MM.1S (cell line): ENCODE measurements around the gene NEMP1.
A peak's percentile ranks its signal among the peaks of the same experiment; 100 is the strongest.

Experiments used
- DNase-seq: peaks from one replicate; pipeline ENCODE4 v3.0.0-alpha.2; 2015
- H2AFZ ChIP-seq: fragments of 300-600 bp; sonication (generic); 2 replicates; pipeline ENCODE4 v1.6.0; 2016; ENCODE audit warnings: antibody characterized with exemption, low read length
- H3F3A ChIP-seq: fragments of 300-600 bp; sonication (generic); 2 replicates; pipeline ENCODE4 v1.6.1; 2016; ENCODE audit warnings: mild to moderate bottlenecking, antibody characterized with exemption, low read length, moderate library complexity, mixed read lengths; ENCODE audit not compliant: insufficient read depth
- H3K27ac ChIP-seq: fragments of 300-600 bp; sonication (generic); 2 replicates; pipeline ENCODE4 v1.5.1; 2016; ENCODE audit warnings: mild to moderate bottlenecking, low read length
- H3K27me3 ChIP-seq: fragments of 300-600 bp; sonication (generic); replicated peaks from 2 replicates; pipeline ENCODE4 v1.6.0; 2016; ENCODE audit warnings: low read length; ENCODE audit not compliant: insufficient read depth
- H3K36me3 ChIP-seq: fragments of 300-600 bp; sonication (generic); replicated peaks from 2 replicates; pipeline ENCODE4 v1.6.1; 2016; ENCODE audit warnings: mild to moderate bottlenecking, low read length, mixed read lengths; ENCODE audit not compliant: insufficient read depth
- H3K4me1 ChIP-seq: fragments of 300-600 bp; sonication (generic); 2 replicates; pipeline ENCODE4 v1.6.1; 2016; ENCODE audit warnings: low read length, mixed read lengths
- H3K4me2 ChIP-seq: fragments of 300-600 bp; sonication (generic); 2 replicates; pipeline ENCODE4 v1.6.0; 2016; ENCODE audit warnings: low read depth, low read length
- H3K4me3 ChIP-seq: fragments of 300-600 bp; sonication (generic); 2 replicates; pipeline ENCODE4 v1.5.1; 2016; ENCODE audit warnings: low read length, mixed read lengths
- H3K79me2 ChIP-seq: fragments of 300-600 bp; sonication (generic); 2 replicates; pipeline ENCODE4 v1.6.1; 2016; ENCODE audit warnings: mixed run types, low read length, mixed read lengths
- H3K9ac ChIP-seq: fragments of 300-600 bp; sonication (generic); 2 replicates; pipeline ENCODE4 v1.6.1; 2016; ENCODE audit warnings: low read length, mixed read lengths
- H3K9me2 ChIP-seq: fragments of 300-600 bp; sonication (generic); replicated peaks from 2 replicates; pipeline ENCODE4 v1.6.1; 2016; ENCODE audit warnings: mild to moderate bottlenecking, low read length, mixed read lengths; ENCODE audit not compliant: insufficient read depth
- H3K9me3 ChIP-seq: fragments of 300-600 bp; sonication (generic); replicated peaks from 2 replicates; pipeline ENCODE4 v1.6.1; 2016; ENCODE audit warnings: mild to moderate bottlenecking, low read length, mixed read lengths; ENCODE audit not compliant: insufficient read depth
- H4K20me1 ChIP-seq: fragments of 300-600 bp; sonication (generic); 2 replicates; pipeline ENCODE4 v1.6.1; 2016; ENCODE audit warnings: mild to moderate bottlenecking, low read length, moderate library complexity, mixed read lengths; ENCODE audit not compliant: insufficient read depth
- CTCF ChIP-seq: fragments of 300-600 bp; sonication (generic); IDR thresholded peaks from 2 replicates; pipeline ENCODE4 v1.5.1; 2016; ENCODE audit warnings: antibody characterized with exemption, low read length, mixed read lengths
- EZH2 ChIP-seq: fragments of 300-600 bp; sonication (generic); optimal IDR thresholded peaks from 2 replicates; pipeline ENCODE3; 2017; ENCODE audit warnings: low read depth, mild to moderate bottlenecking, antibody characterized with exemption, low read length, mixed read lengths
- EZH2phosphoT487 ChIP-seq: fragments of 300-600 bp; sonication (generic); IDR thresholded peaks from 2 replicates; pipeline ENCODE4 v1.6.1; 2018; ENCODE audit warnings: antibody characterized with exemption, low read length

The NEMP1 gene

GRCh38 chr12:57011438-57012424, 66.9 kb downstream of the NEMP1 start:
- Histone ChIP-seq H3K4me3 (no peak overlapping the region), H3K4me1 (peaks cover 9% of the 10 kb centered on the region), H3K27me3 (peaks cover 18% of the 10 kb centered on the region; the same call in 1 of the 2 replicates), H3K9me2 (no peaks in the 10 kb centered on the region), H3K9me3 (no peaks in the 10 kb centered on the region), H2AFZ (no peak overlapping the region), H3K79me2 (no peaks in the 10 kb centered on the region), H3K27ac (no peak overlapping the region), H3K9ac (no peak overlapping the region), H3K36me3 (no peaks in the 10 kb centered on the region), H3F3A (no peaks in the 10 kb centered on the region), H3K4me2 (0 out of 2 replicates have a peak overlapping the region, but pooled peaks have one; percentile 6), H4K20me1 (no peaks in the 10 kb centered on the region)
- DNase-seq, result peak; percentile 43
- no peak for TF ChIP-seq EZH2
- no peak for TF ChIP-seq CTCF
- no peak for TF ChIP-seq EZH2phosphoT487

GRCh38 chr12:57010627-57011247, 67.9 kb downstream of the NEMP1 start:
- DNase-seq, result no peak
- H3K9ac ChIP-seq, result no peak overlapping the region
- H3K27ac ChIP-seq, result no peak overlapping the region
- H3K36me3 ChIP-seq, result no peaks in the 10 kb centered on the region
- H3K4me2 ChIP-seq, result no peak overlapping the region
- H3K4me3 ChIP-seq, result no peak overlapping the region
- no peaks in the 10 kb centered on the region for H3F3A ChIP-seq
- no peak overlapping the region for H2AFZ ChIP-seq
- H3K27me3 ChIP-seq, result peaks cover 18% of the 10 kb centered on the region; the same call in 1 of the 2 replicates
- no peak for TF ChIP-seq EZH2
- no peak for TF ChIP-seq EZH2phosphoT487
- TF ChIP-seq CTCF, result no peak
- peaks cover 9% of the 10 kb centered on the region for H3K4me1 ChIP-seq
- no peaks in the 10 kb centered on the region for H3K9me3 ChIP-seq
- H3K9me2 ChIP-seq, result no peaks in the 10 kb centered on the region
- no peaks in the 10 kb centered on the region for H4K20me1 ChIP-seq
- peaks cover 4% of the 10 kb centered on the region for H3K79me2 ChIP-seq

- no peaks in the 10 kb centered on the region for H3K36me3 ChIP-seq
- no peak overlapping the region for H3K27ac ChIP-seq
- H3F3A ChIP-seq, result no peaks in the 10 kb centered on the region
- no peak overlapping the region for H3K9ac ChIP-seq
- no peak overlapping the region for H2AFZ ChIP-seq
- no peak overlapping the region for H3K4me2 ChIP-seq
- no peak for DNase-seq
- peaks cover 10% of the 10 kb centered on the region for H3K79me2 ChIP-seq
- no peaks in the 10 kb centered on the region for H3K9me2 ChIP-seq
- H3K27me3 ChIP-seq, result peaks cover 18% of the 10 kb centered on the region; the same call in 1 of the 2 replicates
- H4K20me1 ChIP-seq, result no peaks in the 10 kb centered on the region
- TF ChIP-seq EZH2 (no peak), CTCF (no peak), EZH2phosphoT487 (no peak)
- H3K4me3 ChIP-seq, result no peak overlapping the region
- peaks cover 12% of the 10 kb centered on the region for H3K4me1 ChIP-seq
- no peaks in the 10 kb centered on the region for H3K9me3 ChIP-seq
These were observed 68.5 kb downstream of the NEMP1 start for GRCh38 chr12:57009949-57010626.
